Loucy (cell line): Measurements from ENCODE around the gene KIAA0930.

Source experiments
- H2AFZ ChIP-seq: fragments of 200-600 bp; sonication (generic); 2 replicates; pipeline ENCODE4 v1.6.0; 2016; ENCODE audit warnings: antibody characterized with exemption, mild to moderate bottlenecking, low read length, moderate library complexity
- H3F3A ChIP-seq: fragments of 200-600 bp; 2 replicates; pipeline ENCODE4 v1.6.0; 2016; ENCODE audit warnings: antibody characterized with exemption, low read depth, mild to moderate bottlenecking
- H3K27me3 ChIP-seq: fragments of 200-600 bp; sonication (generic); 2 replicates; pipeline ENCODE4 v1.6.1; 2014; ENCODE audit warnings: low read length, mild to moderate bottlenecking; ENCODE audit not compliant: insufficient read depth, poor library complexity, severe bottlenecking
- H3K36me3 ChIP-seq: fragments of 200-600 bp; sonication (generic); 2 replicates; pipeline ENCODE4 v1.6.1; 2016; ENCODE audit warnings: low read length; ENCODE audit not compliant: insufficient read depth
- H3K4me1 ChIP-seq: fragments of 200-600 bp; sonication (generic); 2 replicates; pipeline ENCODE4 v1.5.1; 2014; ENCODE audit warnings: low read length, mild to moderate bottlenecking; ENCODE audit not compliant: insufficient read depth, poor library complexity, severe bottlenecking
- H3K4me2 ChIP-seq: fragments of 200-600 bp; sonication (generic); 2 replicates; pipeline ENCODE4 v1.6.0; 2014; ENCODE audit warnings: antibody characterized with exemption, low read length, low read depth, mild to moderate bottlenecking; ENCODE audit not compliant: poor library complexity, severe bottlenecking
- H3K4me3 ChIP-seq: fragments of 200-600 bp; sonication (generic); 2 replicates; pipeline ENCODE4 v1.5.1; 2014; ENCODE audit warnings: low read length, mild to moderate bottlenecking, mixed read lengths; ENCODE audit not compliant: poor library complexity, severe bottlenecking
- H3K79me2 ChIP-seq: fragments of 200-600 bp; sonication (generic); 2 replicates; pipeline ENCODE4 v1.6.1; 2014; ENCODE audit warnings: low read length; ENCODE audit not compliant: insufficient read depth
- H3K9ac ChIP-seq: fragments of 200-600 bp; sonication (generic); 2 replicates; pipeline ENCODE4 v1.6.0; 2014; ENCODE audit warnings: mild to moderate bottlenecking, low read depth, low read length, moderate library complexity; ENCODE audit not compliant: poor library complexity, severe bottlenecking
- H3K9me2 ChIP-seq: fragments of 200-600 bp; sonication (generic); replicated peaks from 2 replicates; pipeline ENCODE4 v1.6.1; 2016; ENCODE audit warnings: low read depth, low read length, mixed read lengths
- H3K9me3 ChIP-seq: fragments of 200-600 bp; sonication (generic); 2 replicates; pipeline ENCODE4 v1.6.1; 2014; ENCODE audit warnings: mild to moderate bottlenecking, antibody characterized with exemption, low read length, low read depth; ENCODE audit not compliant: insufficient read depth
- H4K20me1 ChIP-seq: fragments of 200-600 bp; sonication (generic); 2 replicates; pipeline ENCODE4 v1.6.0; 2014; ENCODE audit warnings: antibody characterized with exemption, low read length, mild to moderate bottlenecking; ENCODE audit not compliant: insufficient read depth, poor library complexity, severe bottlenecking
- CTCF ChIP-seq: fragments of 200-600 bp; sonication (generic); conservative IDR thresholded peaks from 2 replicates; pipeline ENCODE4 v1.5.1; 2014; ENCODE audit warnings: mild to moderate bottlenecking, antibody characterized with exemption, low read length
- EZH2phosphoT487 ChIP-seq: fragments of 200-600 bp; IDR thresholded peaks from 2 replicates; pipeline ENCODE4 v1.6.1; 2018; ENCODE audit warnings: antibody characterized with exemption, mild to moderate bottlenecking, moderate library complexity, borderline replicate concordance

The KIAA0930 gene

GRCh38 chr22:45233827-45234226, 6.9 kb downstream of the KIAA0930 start:
- H3K4me1 ChIP-seq = no peaks in the 10 kb centered on the region
- no peak overlapping the region for H3K4me3 ChIP-seq
- H3K79me2 ChIP-seq = no peaks in the 10 kb centered on the region
- no peaks in the 10 kb centered on the region for H3K9me3 ChIP-seq
- TF ChIP-seq EZH2phosphoT487 (no peak), CTCF (no peak)
- H3K36me3 ChIP-seq = no peaks in the 10 kb centered on the region
- no peak overlapping the region for H2AFZ ChIP-seq
- H3K9ac ChIP-seq = no peak overlapping the region
- H4K20me1 ChIP-seq = no peaks in the 10 kb centered on the region
- H3K4me2 ChIP-seq = no peak overlapping the region
- H3F3A ChIP-seq = no peaks in the 10 kb centered on the region
- no peaks in the 10 kb centered on the region for H3K9me2 ChIP-seq
- H3K27me3 ChIP-seq = no peaks in the 10 kb centered on the region

GRCh38 chr22:45233386-45233785, 7.3 kb downstream of the KIAA0930 start:
- Histone ChIP-seq H3K9ac (no peak overlapping the region), H3K79me2 (no peaks in the 10 kb centered on the region), H2AFZ (no peak overlapping the region), H3K27me3 (no peaks in the 10 kb centered on the region), H3K36me3 (no peaks in the 10 kb centered on the region), H3K9me2 (no peaks in the 10 kb centered on the region), H3K4me2 (no peak overlapping the region), H3F3A (no peaks in the 10 kb centered on the region), H3K4me1 (no peaks in the 10 kb centered on the region), H4K20me1 (no peaks in the 10 kb centered on the region), H3K4me3 (no peak overlapping the region), H3K9me3 (no peaks in the 10 kb centered on the region)
- TF ChIP-seq CTCF (no peak), EZH2phosphoT487 (no peak)

GRCh38 chr22:45231293-45231692, 9.4 kb downstream of the KIAA0930 start:
- H3K4me3 ChIP-seq = no peak overlapping the region
- no peaks in the 10 kb centered on the region for H3K4me1 ChIP-seq
- H3K36me3 ChIP-seq = no peaks in the 10 kb centered on the region
- no peaks in the 10 kb centered on the region for H3K79me2 ChIP-seq
- no peak overlapping the region for H3K9ac ChIP-seq
- H2AFZ ChIP-seq = no peak overlapping the region
- no peak overlapping the region for H3K4me2 ChIP-seq
- TF ChIP-seq CTCF (no peak), EZH2phosphoT487 (no peak)
- H3K27me3 ChIP-seq = no peaks in the 10 kb centered on the region
- no peaks in the 10 kb centered on the region for H3K9me2 ChIP-seq
- H4K20me1 ChIP-seq = no peaks in the 10 kb centered on the region
- H3K9me3 ChIP-seq = no peaks in the 10 kb centered on the region
- no peaks in the 10 kb centered on the region for H3F3A ChIP-seq
